Measurements from ENCODE around the gene SEPTIN10. TPM values are rescaled to one million over a fixed set of nuclear protein-coding genes. Genes with fewer than 3 reads are reported as not detected.

The SEPTIN10 gene
- total RNA-seq, 1 experiment from 2014 or later = 92.5 TPM

- H3K27me3 Mint-ChIP-seq (ENCODE audit: low read depth) = 0 out of 2 replicates have a peak, but pooled peaks cover 2% of the 10 kb centered on the region
- H3K18ac ChIP-seq (ENCODE audit: insufficient read length, low read depth, low read length) = no peak overlapping the region
- no peak overlapping the region for H2AK5ac ChIP-seq (ENCODE audit: insufficient read length, low read length)
- no peaks in the 10 kb centered on the region for H3K79me2 ChIP-seq (ENCODE audit: insufficient read depth, low read length)
- H3K4me3 Mint-ChIP-seq = no peak overlapping the region
- no peak overlapping the region for H3K4ac ChIP-seq (ENCODE audit: low read depth, low read length)
- H3K56ac ChIP-seq (ENCODE audit: insufficient read length, low read depth, low read length) = no peak overlapping the region
- H2BK20ac ChIP-seq (ENCODE audit: low read depth, low read length, poor library complexity, severe bottlenecking) = no peak overlapping the region
- TF ChIP-seq, protein P1, sequence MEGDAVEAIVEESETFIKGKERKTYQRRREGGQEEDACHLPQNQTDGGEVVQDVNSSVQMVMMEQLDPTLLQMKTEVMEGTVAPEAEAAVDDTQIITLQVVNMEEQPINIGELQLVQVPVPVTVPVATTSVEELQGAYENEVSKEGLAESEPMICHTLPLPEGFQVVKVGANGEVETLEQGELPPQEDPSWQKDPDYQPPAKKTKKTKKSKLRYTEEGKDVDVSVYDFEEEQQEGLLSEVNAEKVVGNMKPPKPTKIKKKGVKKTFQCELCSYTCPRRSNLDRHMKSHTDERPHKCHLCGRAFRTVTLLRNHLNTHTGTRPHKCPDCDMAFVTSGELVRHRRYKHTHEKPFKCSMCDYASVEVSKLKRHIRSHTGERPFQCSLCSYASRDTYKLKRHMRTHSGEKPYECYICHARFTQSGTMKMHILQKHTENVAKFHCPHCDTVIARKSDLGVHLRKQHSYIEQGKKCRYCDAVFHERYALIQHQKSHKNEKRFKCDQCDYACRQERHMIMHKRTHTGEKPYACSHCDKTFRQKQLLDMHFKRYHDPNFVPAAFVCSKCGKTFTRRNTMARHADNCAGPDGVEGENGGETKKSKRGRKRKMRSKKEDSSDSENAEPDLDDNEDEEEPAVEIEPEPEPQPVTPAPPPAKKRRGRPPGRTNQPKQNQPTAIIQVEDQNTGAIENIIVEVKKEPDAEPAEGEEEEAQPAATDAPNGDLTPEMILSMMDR (conservative IDR thresholded peaks at IDR 0.05) = no peak
- no peaks in the 10 kb centered on the region for H3K79me1 ChIP-seq (ENCODE audit: insufficient read depth, low read depth, low read length, poor library complexity, severe bottlenecking)
- H4K5ac ChIP-seq (ENCODE audit: insufficient read length, low read depth, low read length) = no peak overlapping the region
- no peak for DNase-seq
- no peak overlapping the region for H2BK5ac ChIP-seq (ENCODE audit: insufficient read length, low read length)
- no peak overlapping the region for H4K91ac ChIP-seq (ENCODE audit: insufficient read length, low read depth, low read length)
- H4K20me1 ChIP-seq (ENCODE audit: control insufficient read depth, insufficient read depth, insufficient read length) = no peaks in the 10 kb centered on the region
- no peak overlapping the region for H3K27ac Mint-ChIP-seq
- no peaks in the 10 kb centered on the region for H3K36me3 Mint-ChIP-seq (ENCODE audit: insufficient read depth in 1 of 3, low read depth in 3 of 3)
- no CpG with 5 or more reads among the region's 1 CpG for WGBS (ENCODE audit: extremely low coverage, insufficient read length, low lambda C conversion rate)
- no peak overlapping the region for H4K8ac ChIP-seq (replicated peaks; ENCODE audit: insufficient read length, low read depth, low read length)
- H3T11ph ChIP-seq (ENCODE audit: low read length) = no peak overlapping the region
- no peaks in the 10 kb centered on the region for H3K27me3 ChIP-seq (ENCODE audit: insufficient read depth, low read length)
- no peaks in the 10 kb centered on the region for H3K23me2 ChIP-seq (ENCODE audit: insufficient read length, low read depth, low read length, poor library complexity, severe bottlenecking)
- no peak overlapping the region for H2AFZ ChIP-seq (ENCODE audit: low read length)
- H2BK12ac ChIP-seq (ENCODE audit: insufficient read length, low read depth, low read length) = no peak overlapping the region
- no peak overlapping the region for H3K27ac ChIP-seq (ENCODE audit: insufficient read length, low read depth, low read length)
- H3K9me3 ChIP-seq (ENCODE audit: control insufficient read depth, low read depth, low read length) = no peaks in the 10 kb centered on the region
- H3K23ac ChIP-seq (ENCODE audit: insufficient read length, low read depth, low read length) = no peak overlapping the region
- no peaks in the 10 kb centered on the region for H3K4me1 Mint-ChIP-seq
- no peak overlapping the region for H2BK15ac ChIP-seq (ENCODE audit: low read depth, low read length)
- no peak overlapping the region for H2BK120ac ChIP-seq (ENCODE audit: low read depth, low read length, poor library complexity, severe bottlenecking)
- no peaks in the 10 kb centered on the region for H3K4me1 ChIP-seq (ENCODE audit: insufficient read depth, low read length)
- no peaks in the 10 kb centered on the region for H3K9me3 Mint-ChIP-seq
- no peak overlapping the region for H3K14ac ChIP-seq (ENCODE audit: insufficient read depth, low read length)
- H3K4me2 ChIP-seq (ENCODE audit: insufficient read depth, insufficient read length, low read length) = no peak overlapping the region
- no peak overlapping the region for H3K9ac ChIP-seq (ENCODE audit: extremely low read depth, insufficient read length, low read length)
Measured at GRCh38 chr2:109636317-109636716, 22.6 kb upstream of the SEPTIN10 start.
